ENCODE measurements around the gene DRAP1. TPM values are rescaled to one million over a fixed set of nuclear protein-coding genes. Genes with fewer than 3 reads are reported as not detected.

DRAP1 gene
- 245 and 284 TPM in 2 replicates for total RNA-seq

GRCh38 chr11:65919141-65919572 is at the start of gene DRAP1:
TSS of gene DRAP1 (plus strand) at chr11:65919426. CDS start at chr11:65919502, 76 bp downstream.

GRCh38 chr11:65872586-65873317 is 46.5 kb upstream of the DRAP1 start, which contains the start of gene EFEMP2:
TSS of gene EFEMP2 (minus strand) at chr11:65872800. CDS start at chr11:65872354, 446 bp downstream.

GRCh38 chr11:65879617-65880016 is 39.6 kb upstream of the DRAP1 start, which contains the start of gene CTSW:
TSS of gene CTSW (plus strand) at chr11:65879837. CDS start at chr11:65879855, 18 bp downstream.

GRCh38 chr11:65888163-65888814 is 30.9 kb upstream of the DRAP1 start, which contains the start of gene FIBP:
TSS of gene FIBP (minus strand) at chr11:65888471. CDS start at chr11:65888418, 53 bp downstream.

GRCh38 chr11:65890324-65891218 is 28.7 kb upstream of the DRAP1 start, which contains the start of gene CCDC85B:
TSS of gene CCDC85B (plus strand) at chr11:65890673. CDS start at chr11:65890784, 111 bp downstream.

GRCh38 chr11:65900125-65900898 is 18.9 kb upstream of the DRAP1 start, which contains the start of gene FOSL1:
TSS of gene FOSL1 (minus strand) at chr11:65900388. CDS start at chr11:65900339, 49 bp downstream.

GRCh38 chr11:65918211-65919140 is 750 bp upstream of the DRAP1 start, which contains the start of gene C11orf68:
TSS of gene C11orf68 (minus strand) at chr11:65919062. CDS start at chr11:65919031, 31 bp downstream.

GRCh38 chr11:65945430-65945911 is 26.2 kb downstream of the DRAP1 start, which contains the start of gene TSGA10IP:
TSS of gene TSGA10IP (plus strand) at chr11:65945480. CDS start at chr11:65945676, 196 bp downstream.

GRCh38 chr11:65961267-65962140 is 42.3 kb downstream of the DRAP1 start, which contains the start of gene SART1:
TSS of gene SART1 (plus strand) at chr11:65961734. CDS start at chr11:65961781, 47 bp downstream.

Other genes starting within 250 kb of the DRAP1 start
- gene KAT5, start 207.2 kb upstream of the DRAP1 start, total RNA-seq = 38.0 and 44.3 TPM in 2 replicates
- gene RNASEH2C, start 198.6 kb upstream of the DRAP1 start, total RNA-seq = 34.8 and 39.8 TPM in 2 replicates
- gene AP5B1, start 138.4 kb upstream of the DRAP1 start, total RNA-seq = 4.0 and 5.5 TPM in 2 replicates
- not detected in 2 replicates for gene OVOL1, start 132.4 kb upstream of the DRAP1 start, total RNA-seq
- 0.65 and 1.3 TPM in 2 replicates for gene SNX32, start 85.5 kb upstream of the DRAP1 start, total RNA-seq
- 767 and 912 TPM in 2 replicates for gene CFL1, start 61.2 kb upstream of the DRAP1 start, total RNA-seq
- 37.7 and 39.0 TPM in 2 replicates for gene MUS81, start 59.0 kb upstream of the DRAP1 start, total RNA-seq
- 72.7 and 94.0 TPM in 2 replicates for gene EFEMP2, start 46.6 kb upstream of the DRAP1 start, total RNA-seq
- not detected in 2 replicates for gene CTSW, start 39.6 kb upstream of the DRAP1 start, total RNA-seq
- gene FIBP, start 31.0 kb upstream of the DRAP1 start, total RNA-seq = 160 and 205 TPM in 2 replicates
- gene CCDC85B, start 28.8 kb upstream of the DRAP1 start, total RNA-seq = 32.4 and 49.1 TPM in 2 replicates
- gene FOSL1, start 19.0 kb upstream of the DRAP1 start, total RNA-seq = 2.6 and 4.4 TPM in 2 replicates
- gene C11orf68, start 364 bp upstream of the DRAP1 start, total RNA-seq = 11.1 and 15.3 TPM in 2 replicates
- not detected in 2 replicates for gene TSGA10IP, start 26.1 kb downstream of the DRAP1 start, total RNA-seq
- gene SART1, start 42.3 kb downstream of the DRAP1 start, total RNA-seq = 60.3 and 78.4 TPM in 2 replicates
- gene EIF1AD, start 82.7 kb downstream of the DRAP1 start, total RNA-seq = 20.8 and 29.0 TPM in 2 replicates
- 9.7 and 19.1 TPM in 2 replicates for gene BANF1, start 83.1 kb downstream of the DRAP1 start, total RNA-seq
- 0.14 TPM in 1 of 2 replicates, not detected in the other for gene CST6, start 92.6 kb downstream of the DRAP1 start, total RNA-seq
- gene CATSPER1, start 107.1 kb downstream of the DRAP1 start, total RNA-seq = 0.14 TPM in 1 of 2 replicates, not detected in the other
- under 0.01 and 0.14 TPM in 2 replicates for gene GAL3ST3, start 129.7 kb downstream of the DRAP1 start, total RNA-seq
- 81.8 and 115 TPM in 2 replicates for gene SF3B2, start 132.9 kb downstream of the DRAP1 start, total RNA-seq
- 17.9 and 28.0 TPM in 2 replicates for gene PACS1, start 150.8 kb downstream of the DRAP1 start, total RNA-seq

All from smooth muscle cell of bladder (primary cell).